K562 (cell line): Measurements from ENCODE around the gene DCUN1D1. TPM values are rescaled to one million over a fixed set of nuclear protein-coding genes. Genes with fewer than 3 reads are reported as not detected.
A peak's percentile ranks its signal among the peaks of the same experiment; 100 is the strongest.

ENCODE experiments used
- ARID3B ChIP-seq: fragments of 250-450 bp; sonication (Bioruptor Pico); IDR thresholded peaks from 2 replicates; pipeline ENCODE4 v1.4.0; 2020; ENCODE audit warnings: borderline replicate concordance
- CAMTA2 ChIP-seq: fragments of 250-450 bp; sonication (Bioruptor Pico); conservative IDR thresholded peaks from 2 replicates; pipeline ENCODE4 v1.5.1; 2022
- CGGBP1 ChIP-seq: fragments of 250-450 bp; sonication (Bioruptor Pico); IDR thresholded peaks from 2 replicates; pipeline ENCODE4 v1.9.0; 2021; ENCODE audit warnings: mild to moderate bottlenecking
- CHD2 ChIP-seq: IDR thresholded peaks from 2 replicates; pipeline ENCODE4 v1.6.1; 2011; ENCODE audit warnings: low read depth, low read length
- EP400 ChIP-seq: fragments of 450-650 bp; IDR thresholded peaks from 2 replicates; pipeline ENCODE4 v1.6.1; 2017; ENCODE audit warnings: antibody characterized with exemption, mild to moderate bottlenecking, moderate library complexity
- ETV6 ChIP-seq, 3 experiments: fragments of 150-350 bp in 1 of 3; sonication (generic) in 1 of 3; formaldehyde crosslinking in 1 of 3; IDR thresholded peaks; 2 replicates each; pipeline versions ENCODE4 v1.6.1 to v1.8.0; 2014 to 2022; ENCODE audit warnings: borderline replicate concordance in 2 of 3, low read depth in 2 of 3, antibody characterized with exemption in 1 of 3, low read length in 1 of 3, mild to moderate bottlenecking in 1 of 3, missing genetic modification reagents in 1 of 3
- FOXP1 ChIP-seq: sonication (generic); formaldehyde crosslinking; IDR thresholded peaks from 2 replicates; pipeline ENCODE4 v1.8.0; 2022; ENCODE audit warnings: mild to moderate bottlenecking, missing genetic modification reagents
- MED1 ChIP-seq: sonication (generic); formaldehyde crosslinking; IDR thresholded peaks from 2 replicates; pipeline ENCODE4 v1.8.1; 2023; ENCODE audit warnings: missing genetic modification reagents, borderline replicate concordance
- NFE2 ChIP-seq: IDR thresholded peaks from 2 replicates; pipeline ENCODE4 v1.6.1; 2014; ENCODE audit warnings: antibody characterized with exemption, low read depth
- PHF21A ChIP-seq: fragments of 450-650 bp; IDR thresholded peaks from 2 replicates; pipeline ENCODE4 v1.6.1; 2017; ENCODE audit warnings: low read depth, borderline replicate concordance
- SMAD3 ChIP-seq: fragments of 450-650 bp; formaldehyde crosslinking; conservative IDR thresholded peaks from 2 replicates; pipeline ENCODE4 v1.4.0; 2020; ENCODE audit warnings: mild to moderate bottlenecking
- TBL1XR1 ChIP-seq, 2 experiments: IDR thresholded peaks; 2 replicates each; pipeline ENCODE4 v1.6.1; 2012; ENCODE audit warnings: improper control_type of control experiment in 2 of 2, low read length in 2 of 2, mild to moderate bottlenecking in 1 of 2
- THAP7 ChIP-seq: fragments of 250-450 bp; sonication (Bioruptor Pico); IDR thresholded peaks from 2 replicates; pipeline ENCODE4 v1.5.0; 2021
- XRCC3 ChIP-seq: fragments of 450-650 bp; IDR thresholded peaks from 2 replicates; pipeline ENCODE4 v1.6.1; 2017; ENCODE audit warnings: mild to moderate bottlenecking, moderate library complexity
- ZBTB40 ChIP-seq, 2 experiments: fragments of 450-650 bp in 1 of 2; sonication (generic) in 1 of 2; formaldehyde crosslinking in 1 of 2; IDR thresholded peaks; 2 replicates each; pipeline versions ENCODE4 v1.7.1 to v1.9.0; 2016 to 2022; ENCODE audit warnings: inconsistent platforms in 1 of 2, mild to moderate bottlenecking in 1 of 2, missing genetic modification reagents in 1 of 2
- ZNF143 ChIP-seq: sonication (generic); formaldehyde crosslinking; IDR thresholded peaks from 2 replicates; pipeline ENCODE4 v1.9.0; 2022; ENCODE audit warnings: mild to moderate bottlenecking, missing genetic modification reagents
- ZNF699 ChIP-seq: fragments of 250-450 bp; sonication (Bioruptor Pico); IDR thresholded peaks from 2 replicates; pipeline ENCODE4 v1.8.0; 2021; ENCODE audit warnings: mild to moderate bottlenecking, moderate library complexity; ENCODE audit not compliant: insufficient replicate concordance
- polyA plus RNA-seq, 8 experiments: library from polyadenylated mRNA; depleted of rRNA in 4 of 8; stranded (reverse) in 5 of 8; unstranded in 3 of 8; fragments of >200 nt; fragmentation: Nextera tagmentation in 2 of 8; fragmentation: Illumina TruSeq in 1 of 8; extraction: Ambion mirVana in 2 of 8; extraction: Trizol in 1 of 8; gene quantifications; 2 replicates each; pipeline versions ENCODE4 v1.2.1 to v1.2.3, GENCODE V29; 2011 to 2014; ENCODE audit warnings: inconsistent platforms in 1 of 8, missing spikeins in 1 of 8
- total RNA-seq, 7 experiments: library from RNA; depleted of rRNA in 6 of 7; stranded (reverse); fragments of >200 nt in 6 of 7; fragmentation: Illumina TruSeq in 2 of 7; extraction: Trizol in 2 of 7; gene quantifications; 2 replicates each; pipeline versions ENCODE4 v1.2.1 to v1.2.3, GENCODE V29; 2011 to 2021; ENCODE audit warnings: low replicate concordance in 1 of 7

Gene DCUN1D1
- total and polyA plus RNA-seq, 9 of the 15 experiments (the other 6 are each of a cell fraction or from before 2014, with no cell fraction given), result 11.4 to 46.8 (median 28.2) TPM

- TF ChIP-seq TBL1XR1 (IDR thresholded peaks at IDR 0.05; ENCODE audit: low read length in 2 of 2) (peak in 1 of 2 experiments; percentile 86; a peak in 2 of 4 replicates), FOXP1 (CRISPR knock-in tag) (no peak), CAMTA2 (CRISPR knock-in tag) (no peak), ARID3B (no peak), ZBTB40 (IDR thresholded peaks at IDR 0.05) (no peak; the same call in 1 of the 2 replicates), ZBTB40 (CRISPR knock-in tag; IDR thresholded peaks at IDR 0.05) (no peak), MED1 (CRISPR knock-in tag) (no peak), ZNF143 (no peak), SMAD3 (CRISPR knock-in tag) (no peak), EP400 (peak; percentile 73), PHF21A (no peak), ZNF699 (no peak), CHD2 (no peak), THAP7 (CRISPR knock-in tag) (no peak), NFE2 (peak; percentile 99), ETV6 (IDR thresholded peaks at IDR 0.05; ENCODE audit: borderline replicate concordance in 1 of 2, low read depth in 2 of 2, low read length in 1 of 2) (no peak), ETV6 (CRISPR knock-in tag; IDR thresholded peaks at IDR 0.05; ENCODE audit: borderline replicate concordance) (no peak), XRCC3 (no peak), CGGBP1 (0 out of 2 replicates have a peak, but pooled peaks have one; percentile 23)
Measured at GRCh38 chr3:182920515-182921084, 59.7 kb downstream of the DCUN1D1 start (continued).
